NCI-H69 (cell line): ENCODE data around the gene HIP1R.

ENCODE experiments used
- DNase-seq: peaks from one replicate; lab custom pipeline; 2025; lab: John Stamatoyannopoulos, UW

HIP1R gene

GRCh38 chr12:122847516-122847836 lies 12.2 kb downstream of the HIP1R start:
- no peak for DNase-seq

GRCh38 chr12:122847921-122848421 lies 12.7 kb downstream of the HIP1R start:
- no peak for DNase-seq

- DNase-seq: no peak
Observed at GRCh38 chr12:122848471-122849351, 13.5 kb downstream of the HIP1R start.

DNA sequence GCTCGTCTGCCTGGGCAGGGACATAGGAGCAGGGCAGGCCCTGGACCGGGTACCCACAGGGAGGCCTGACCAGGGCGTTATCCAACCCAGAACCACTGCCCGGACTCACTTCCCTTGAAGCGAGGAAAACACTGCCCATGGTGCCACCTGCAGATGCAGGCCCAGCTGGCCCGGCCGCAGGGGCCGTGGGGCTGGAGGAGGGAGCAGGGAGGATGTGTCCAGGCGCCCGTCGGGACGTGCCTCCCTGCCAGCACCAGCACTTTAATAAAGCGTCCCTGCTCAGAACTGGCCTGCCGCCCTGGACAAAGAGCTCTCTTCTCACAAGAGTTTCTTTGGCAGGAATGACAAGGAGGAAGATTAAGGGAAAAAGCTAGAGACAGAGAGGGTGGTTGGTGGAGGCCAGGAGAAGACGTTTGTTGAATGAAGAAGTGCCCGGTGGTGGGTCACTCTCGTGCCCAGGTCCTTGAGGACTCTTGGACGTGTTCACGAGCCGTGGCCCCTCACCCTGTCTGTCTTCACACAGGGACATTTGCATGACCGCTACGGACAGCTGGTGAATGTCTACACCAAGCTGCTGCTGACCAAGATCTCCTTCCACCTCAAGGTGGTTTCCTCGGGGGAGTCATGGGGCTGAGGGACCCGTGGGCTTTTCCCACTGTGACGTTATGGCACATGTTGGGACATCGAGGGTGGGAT lies 14.2 kb downstream of the HIP1R start:
- no peak for DNase-seq

DNA sequence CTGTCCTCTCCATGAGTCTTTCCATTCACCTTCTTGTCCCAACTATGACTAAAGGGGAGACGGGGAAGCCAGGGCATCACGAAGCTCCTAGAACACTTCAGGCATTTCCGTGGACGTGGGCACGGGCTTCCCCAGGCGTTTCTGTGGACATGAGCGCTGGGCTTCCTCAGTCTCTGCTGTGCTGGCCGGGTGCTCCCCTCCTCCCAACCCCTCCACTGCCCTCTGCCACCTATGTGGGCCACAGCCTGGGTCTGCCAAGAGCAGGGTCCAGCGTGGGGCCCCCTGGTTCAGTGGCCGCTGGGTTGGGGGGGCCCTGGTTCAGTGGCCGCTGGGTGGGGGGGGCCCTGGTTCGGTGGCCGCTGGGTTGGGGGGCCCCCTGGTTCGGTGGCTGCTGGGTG lies 14.8 kb downstream of the HIP1R start:
- DNase-seq: no peak

DNA sequence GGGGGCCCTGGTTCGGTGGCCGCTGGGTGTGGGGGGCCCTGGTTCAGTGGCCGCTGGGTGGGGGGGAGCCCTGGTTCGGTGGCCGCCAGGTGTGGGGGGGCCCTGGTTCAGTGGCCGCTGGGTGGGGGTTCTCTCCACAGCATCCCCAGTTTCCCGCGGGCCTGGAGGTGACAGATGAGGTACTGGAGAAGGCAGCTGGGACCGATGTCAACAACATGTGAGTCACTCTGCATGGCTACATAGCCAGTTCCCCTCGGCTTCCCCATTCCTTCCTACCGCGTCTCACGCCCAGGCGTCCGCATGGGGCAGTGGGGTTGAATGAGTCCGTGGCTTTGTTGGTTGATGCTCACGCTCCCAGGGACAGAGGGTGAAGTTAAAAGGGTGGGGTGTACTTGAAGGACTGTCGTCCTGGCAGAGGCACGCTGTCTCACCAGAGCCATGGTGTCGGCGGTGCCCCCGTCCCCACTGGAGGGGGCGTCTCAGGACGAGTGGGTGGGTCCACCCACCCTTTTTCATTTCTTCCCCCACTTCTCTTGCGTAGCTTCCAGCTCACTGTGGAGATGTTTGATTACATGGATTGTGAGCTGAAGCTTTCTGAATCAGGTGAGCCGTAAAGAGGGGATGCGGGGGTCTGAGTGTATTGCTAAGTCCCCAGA lies 15.6 kb downstream of the HIP1R start:
- no peak for DNase-seq

GRCh38 chr12:122851820-122852219 lies 16.6 kb downstream of the HIP1R start:
- DNase-seq: no peak

- no peak for DNase-seq
Observed at GRCh38 chr12:122852336-122853275, 17.3 kb downstream of the HIP1R start.

DNA sequence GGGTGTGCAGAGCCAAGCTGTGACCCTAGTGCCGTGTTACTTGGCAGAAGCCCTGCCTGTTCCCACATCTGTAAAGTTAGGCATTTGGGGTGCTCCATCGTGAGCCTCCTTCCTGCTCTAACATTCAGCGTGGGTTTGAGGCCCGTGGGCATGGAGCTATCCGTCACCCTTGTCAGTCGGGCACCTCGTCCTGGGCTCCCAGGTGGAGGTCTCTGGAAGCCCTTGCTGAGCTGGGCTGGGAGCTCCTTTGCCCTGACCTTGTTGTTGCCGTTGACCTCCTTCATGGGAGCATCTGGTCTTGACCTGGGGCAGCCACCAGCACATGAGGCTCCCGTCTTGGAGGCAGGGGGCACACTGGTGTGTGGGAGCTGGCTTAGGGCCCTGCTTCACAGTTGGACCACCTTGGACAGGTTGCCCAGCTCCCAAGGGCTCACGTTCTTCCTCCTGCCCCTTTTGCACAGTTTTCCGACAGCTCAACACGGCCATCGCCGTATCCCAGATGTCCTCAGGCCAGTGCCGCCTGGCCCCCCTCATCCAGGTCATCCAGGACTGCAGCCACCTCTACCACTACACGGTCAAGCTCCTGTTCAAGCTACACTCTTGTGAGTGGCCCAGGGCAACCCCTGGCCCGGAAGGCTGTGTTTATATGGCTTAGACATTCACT lies 18.5 kb downstream of the HIP1R start:
- no peak for DNase-seq

- no peak for DNase-seq
Observed at GRCh38 chr12:122854554-122854953, 19.3 kb downstream of the HIP1R start.

DNA sequence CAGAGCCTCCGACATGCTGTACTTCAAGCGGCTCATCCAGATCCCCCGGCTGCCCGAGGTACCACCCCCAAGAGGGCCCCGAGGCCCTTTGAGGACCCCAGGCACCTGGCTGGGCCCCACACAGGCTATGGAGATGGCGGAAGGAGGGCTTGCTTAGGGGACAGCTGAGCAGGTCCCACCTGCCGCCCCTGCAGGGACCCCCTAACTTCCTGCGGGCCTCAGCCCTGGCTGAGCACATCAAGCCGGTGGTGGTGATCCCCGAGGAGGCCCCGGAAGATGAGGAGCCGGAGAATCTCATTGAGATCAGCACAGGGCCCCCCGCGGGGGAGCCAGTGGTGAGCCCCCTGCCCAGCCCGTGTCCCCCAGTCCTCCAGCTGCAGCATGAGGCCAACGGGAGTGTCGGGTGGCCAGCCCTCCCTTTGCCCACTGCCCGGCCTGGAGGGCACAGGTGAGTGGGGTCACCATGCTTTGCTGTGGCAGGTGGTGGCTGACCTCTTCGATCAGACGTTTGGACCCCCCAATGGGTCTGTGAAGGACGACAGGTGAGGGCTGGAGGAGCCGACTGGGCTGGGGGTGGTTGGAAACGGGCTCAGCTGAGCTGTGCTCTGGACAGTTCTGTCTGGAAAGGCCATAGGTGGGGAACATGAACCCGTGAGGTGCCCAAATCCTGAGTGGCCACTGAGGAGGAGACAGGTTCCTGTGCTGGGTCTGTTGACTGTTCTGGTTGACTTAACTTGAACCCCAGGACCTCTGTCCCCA lies 20.0 kb downstream of the HIP1R start:
- no peak for DNase-seq

DNA sequence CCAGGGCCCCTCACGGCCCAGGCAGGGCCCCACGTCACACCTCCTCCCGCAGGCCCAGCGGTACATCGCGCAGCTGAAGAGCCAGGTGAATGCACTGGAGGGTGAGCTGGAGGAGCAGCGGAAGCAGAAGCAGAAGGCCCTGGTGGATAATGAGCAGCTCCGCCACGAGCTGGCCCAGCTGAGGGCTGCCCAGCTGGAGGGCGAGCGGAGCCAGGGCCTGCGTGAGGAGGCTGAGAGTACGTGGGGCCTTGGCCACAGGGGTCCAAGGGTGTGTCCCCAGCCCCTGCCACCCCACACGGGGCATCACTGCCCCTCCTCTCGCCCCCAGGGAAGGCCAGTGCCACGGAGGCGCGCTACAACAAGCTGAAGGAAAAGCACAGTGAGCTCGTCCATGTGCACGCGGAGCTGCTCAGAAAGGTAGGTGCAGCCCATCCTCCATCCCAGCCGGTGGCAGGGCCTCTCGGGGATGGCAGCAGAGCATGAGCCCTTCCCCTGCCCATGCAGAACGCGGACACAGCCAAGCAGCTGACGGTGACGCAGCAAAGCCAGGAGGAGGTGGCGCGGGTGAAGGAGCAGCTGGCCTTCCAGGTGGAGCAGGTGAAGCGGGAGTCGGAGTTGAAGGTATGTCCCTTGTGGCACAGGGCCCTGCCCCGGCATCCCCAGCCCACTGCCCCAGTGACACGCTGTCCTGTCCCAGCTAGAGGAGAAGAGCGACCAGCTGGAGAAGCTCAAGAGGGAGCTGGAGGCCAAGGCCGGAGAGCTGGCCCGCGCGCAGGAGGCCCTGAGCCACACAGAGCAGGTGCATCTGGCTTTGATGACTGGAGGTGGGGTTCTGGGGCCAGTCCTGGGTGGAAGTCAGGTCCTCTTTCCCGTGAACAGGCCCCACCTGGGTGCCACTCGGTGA lies 20.9 kb downstream of the HIP1R start:
- no peak for DNase-seq

GRCh38 chr12:122856999-122857671 lies 21.9 kb downstream of the HIP1R start:
- no peak for DNase-seq

DNA sequence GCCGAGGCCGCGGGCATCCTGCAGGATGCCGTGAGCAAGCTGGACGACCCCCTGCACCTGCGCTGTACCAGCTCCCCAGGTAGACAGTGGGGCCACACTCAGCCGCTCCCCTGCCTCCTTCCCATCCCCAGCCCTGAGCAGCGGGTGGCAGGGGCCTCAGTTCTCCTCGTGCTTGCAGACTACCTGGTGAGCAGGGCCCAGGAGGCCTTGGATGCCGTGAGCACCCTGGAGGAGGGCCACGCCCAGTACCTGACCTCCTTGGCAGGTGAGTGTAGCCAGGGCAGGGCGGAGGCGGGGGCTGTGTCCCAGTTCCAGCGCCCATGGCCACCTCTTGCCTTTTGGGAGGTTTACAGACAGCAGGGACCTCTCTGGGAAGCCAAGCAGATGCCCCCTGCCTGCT lies 22.9 kb downstream of the HIP1R start:
- no peak for DNase-seq

DNA sequence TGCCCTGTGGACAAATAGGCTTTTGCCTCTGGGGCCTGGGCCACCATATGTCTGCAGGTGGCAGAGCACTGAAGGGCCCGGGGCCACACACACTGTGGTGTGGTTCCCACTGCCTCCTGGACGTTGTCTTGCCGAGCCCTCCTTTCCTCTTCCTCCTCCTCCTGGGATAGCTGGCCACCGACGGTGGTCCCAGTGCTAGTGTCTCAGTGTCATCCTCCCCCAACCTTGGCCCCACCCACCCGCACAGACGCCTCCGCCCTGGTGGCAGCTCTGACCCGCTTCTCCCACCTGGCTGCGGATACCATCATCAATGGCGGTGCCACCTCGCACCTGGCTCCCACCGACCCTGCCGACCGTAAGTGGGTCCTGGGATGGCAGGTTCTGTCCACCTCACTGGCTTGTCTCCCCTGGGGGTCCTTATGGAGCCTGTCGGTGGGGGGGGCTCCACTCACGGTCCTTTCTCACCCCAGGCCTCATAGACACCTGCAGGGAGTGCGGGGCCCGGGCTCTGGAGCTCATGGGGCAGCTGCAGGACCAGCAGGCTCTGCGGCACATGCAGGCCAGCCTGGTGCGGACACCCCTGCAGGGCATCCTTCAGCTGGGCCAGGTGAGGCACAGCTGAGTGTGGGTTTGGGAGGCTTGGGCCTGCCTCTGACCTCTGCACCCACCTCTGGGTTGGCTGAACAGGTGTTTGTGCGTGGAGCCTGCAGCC lies 23.5 kb downstream of the HIP1R start:
- no peak for DNase-seq

GRCh38 chr12:122859303-122860039 lies 24.2 kb downstream of the HIP1R start:
- DNase-seq: no peak
